Stimulated activated CD8-positive, alpha-beta memory T cell treated with anti-CD3 and anti-CD28 coated beads, Interleukin-2, amount 100 ng/mL, for 48 hours (primary cell): ENCODE measurements around the gene CNOT6.

ENCODE experiments used
- DNase-seq, 2 donors: peaks; one replicate each; pipeline ENCODE4 v3.0.0-alpha.2; 2020; ENCODE audit warnings: low read depth in 2 of 2

CNOT6 gene

GRCh38 chr5:180619563-180619915, 125.4 kb downstream of the CNOT6 start:
- DNase-seq, result no peak

- no peak for DNase-seq
Observed at GRCh38 chr5:180620014-180620413, 125.8 kb downstream of the CNOT6 start.

- DNase-seq, result no peak
Observed at GRCh38 chr5:180621311-180621710, 127.1 kb downstream of the CNOT6 start.

- DNase-seq, result no peak
Observed at GRCh38 chr5:180622910-180623309, 128.7 kb downstream of the CNOT6 start.

GRCh38 chr5:180623411-180623834, 129.2 kb downstream of the CNOT6 start:
- DNase-seq, result no peak

GRCh38 chr5:180623844-180624243, 129.7 kb downstream of the CNOT6 start:
- no peak for DNase-seq

- no peak for DNase-seq
Observed at GRCh38 chr5:180624587-180624986, 130.4 kb downstream of the CNOT6 start.

GRCh38 chr5:180625125-180625790, 131.1 kb downstream of the CNOT6 start:
- DNase-seq, result no peak

GRCh38 chr5:180625791-180626660, 131.8 kb downstream of the CNOT6 start:
- DNase-seq, result no peak

- no peak for DNase-seq
Observed at GRCh38 chr5:180626661-180627385, 132.6 kb downstream of the CNOT6 start.

GRCh38 chr5:180627386-180628120, 133.4 kb downstream of the CNOT6 start:
- no peak for DNase-seq
